Measurements from ENCODE around the gene GSTM1.

Gene GSTM1

GRCh38 chr1:109687641-109688499, at the start of gene GSTM1:
Gene GSTM1 (plus strand): TSS chr1:109687817. CDS start chr1:109687874, 57 bp downstream.
- peak; percentile 78 for DNase-seq (ENCODE audit: low spot score)

GRCh38 chr1:109639063-109639840, 48.4 kb upstream of the GSTM1 start:
- DNase-seq (ENCODE audit: low spot score): no peak

- DNase-seq (ENCODE audit: low spot score): no peak
Observed at GRCh38 chr1:109639841-109640184, 47.8 kb upstream of the GSTM1 start.

- DNase-seq (ENCODE audit: low spot score): peak; percentile 56
Observed at GRCh38 chr1:109640285-109640865, 47.2 kb upstream of the GSTM1 start.

- no peak for DNase-seq (ENCODE audit: low spot score)
Observed at GRCh38 chr1:109641078-109641740, 46.4 kb upstream of the GSTM1 start.

- DNase-seq (ENCODE audit: low spot score): no peak
Observed at GRCh38 chr1:109641861-109642260, 45.8 kb upstream of the GSTM1 start.

GRCh38 chr1:109642626-109643025, 45.0 kb upstream of the GSTM1 start:
- no peak for DNase-seq (ENCODE audit: low spot score)

GRCh38 chr1:109643385-109644230, 44.0 kb upstream of the GSTM1 start:
- DNase-seq (ENCODE audit: low spot score): peak; percentile 79

GRCh38 chr1:109644670-109645069, 42.9 kb upstream of the GSTM1 start:
- DNase-seq (ENCODE audit: low spot score): no peak

GRCh38 chr1:109649491-109649914, 38.1 kb upstream of the GSTM1 start:
- peak; percentile 59 for DNase-seq (ENCODE audit: low spot score)

GRCh38 chr1:109650609-109651008, 37.0 kb upstream of the GSTM1 start:
- no peak for DNase-seq (ENCODE audit: low spot score)

- DNase-seq (ENCODE audit: low spot score): no peak
Observed at GRCh38 chr1:109652402-109652801, 35.2 kb upstream of the GSTM1 start.

GRCh38 chr1:109653306-109653705, 34.3 kb upstream of the GSTM1 start:
- no peak for DNase-seq (ENCODE audit: low spot score)

- DNase-seq (ENCODE audit: low spot score): no peak
Observed at GRCh38 chr1:109654519-109654918, 33.1 kb upstream of the GSTM1 start.

- peak; percentile 74 for DNase-seq (ENCODE audit: low spot score)
Observed at GRCh38 chr1:109655615-109656519, 31.8 kb upstream of the GSTM1 start, which contains the start of gene GSTM4. Gene GSTM4 (plus strand): TSS chr1:109656099. CDS start chr1:109656390, 291 bp downstream.

- no peak for DNase-seq (ENCODE audit: low spot score)
Observed at GRCh38 chr1:109657395-109657794, 30.2 kb upstream of the GSTM1 start.

GRCh38 chr1:109657970-109658369, 29.6 kb upstream of the GSTM1 start:
- no peak for DNase-seq (ENCODE audit: low spot score)

- no peak for DNase-seq (ENCODE audit: low spot score)
Observed at GRCh38 chr1:109658533-109659042, 29.0 kb upstream of the GSTM1 start.

- no peak for DNase-seq (ENCODE audit: low spot score)
Observed at GRCh38 chr1:109659145-109659544, 28.5 kb upstream of the GSTM1 start.

All from RKO (cell line).